GM10847 (cell line): ENCODE results near the gene LSAMP.

Source experiments
- POLR2A ChIP-seq: IDR thresholded peaks from 2 replicates; pipeline ENCODE4 v1.6.1; 2011; ENCODE audit not compliant: insufficient read length; ENCODE audit errors: extremely low read depth

The LSAMP gene

DNA sequence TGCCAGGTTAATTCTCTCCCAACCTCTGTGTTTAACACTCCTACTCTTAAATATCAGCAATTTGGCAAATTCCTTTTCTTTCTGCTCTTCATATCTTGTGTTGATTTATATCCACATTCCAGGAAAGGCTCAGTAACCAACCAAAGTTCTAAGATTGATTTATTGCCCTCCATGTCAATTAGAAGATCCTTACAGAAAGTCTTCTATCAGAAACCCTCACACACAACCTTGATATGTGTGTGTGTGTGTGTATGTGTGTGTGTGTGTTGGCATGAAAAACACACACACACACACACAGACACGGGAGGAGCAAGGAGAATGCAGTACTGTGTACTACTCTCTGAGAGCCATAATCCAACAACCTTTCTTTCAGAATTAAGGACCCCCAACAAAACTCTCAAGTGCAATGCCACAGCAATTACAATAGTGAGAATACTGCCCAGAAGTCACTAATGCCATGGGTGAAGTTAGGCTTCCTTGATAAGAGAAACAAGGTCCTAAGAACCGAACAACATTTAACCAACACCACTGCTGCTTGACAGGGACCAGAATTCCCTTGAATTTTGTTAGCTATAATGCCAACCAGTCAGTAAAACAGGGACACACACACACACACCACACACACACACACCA is 1.1 kb downstream of the LSAMP start:
- no peak for TF ChIP-seq POLR2A

DNA sequence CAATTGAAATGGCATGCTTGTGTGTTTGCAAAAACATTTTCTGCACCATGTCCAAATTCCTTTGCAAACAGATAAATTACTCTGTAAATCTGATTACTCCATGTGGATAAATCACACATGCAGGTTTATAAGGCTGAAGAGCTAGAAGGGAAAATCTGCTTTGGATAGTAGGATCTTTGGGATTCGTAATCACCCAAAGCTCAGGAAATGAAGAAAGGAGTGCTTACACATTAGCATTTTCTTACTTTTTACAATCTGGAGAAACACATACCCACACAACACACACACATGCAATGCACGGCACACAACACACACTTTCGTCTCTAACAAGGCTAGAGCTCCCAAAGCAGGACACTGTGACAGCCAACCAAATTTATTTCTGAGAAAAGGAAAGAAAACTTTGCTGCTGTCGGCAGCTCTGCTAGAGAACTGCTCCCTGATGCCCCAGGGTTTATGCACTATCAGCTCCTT is 2.1 kb downstream of the LSAMP start:
- no peak for TF ChIP-seq POLR2A

DNA sequence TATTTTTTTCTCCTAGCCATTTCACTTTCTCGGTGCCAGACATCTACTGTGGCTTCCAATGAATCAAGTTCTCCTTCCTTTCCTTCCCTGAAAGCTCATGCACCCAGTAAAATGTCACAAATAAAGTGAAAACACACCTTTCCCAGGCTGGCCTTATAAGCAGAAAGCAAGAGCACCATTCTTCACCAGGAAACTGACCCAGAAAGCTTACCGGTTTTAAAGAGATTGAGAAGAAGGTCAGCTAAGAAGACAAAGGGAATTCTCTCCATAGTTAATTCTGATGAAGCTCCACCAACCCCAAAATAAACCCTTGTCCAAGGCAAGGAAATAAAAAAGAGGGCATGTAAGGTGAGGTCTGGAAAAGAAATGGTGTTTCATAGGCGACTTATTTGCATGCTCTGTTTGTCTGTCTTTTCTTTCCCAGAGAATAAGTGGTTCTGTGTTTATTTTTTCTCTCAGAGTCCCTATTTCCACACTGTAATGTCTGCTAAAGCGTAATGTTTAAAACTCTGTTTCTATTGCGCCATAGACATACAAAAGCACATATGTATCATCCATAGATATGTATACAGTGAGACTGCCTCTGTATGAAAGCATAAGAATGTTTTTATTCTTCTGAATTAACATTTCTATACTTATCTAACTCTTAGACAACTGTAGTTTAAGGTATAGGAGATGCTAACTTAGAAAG is 2.8 kb downstream of the LSAMP start:
- no peak for TF ChIP-seq POLR2A

GRCh38 chr3:116441652-116442051 is 3.6 kb downstream of the LSAMP start:
- TF ChIP-seq POLR2A: no peak

DNA sequence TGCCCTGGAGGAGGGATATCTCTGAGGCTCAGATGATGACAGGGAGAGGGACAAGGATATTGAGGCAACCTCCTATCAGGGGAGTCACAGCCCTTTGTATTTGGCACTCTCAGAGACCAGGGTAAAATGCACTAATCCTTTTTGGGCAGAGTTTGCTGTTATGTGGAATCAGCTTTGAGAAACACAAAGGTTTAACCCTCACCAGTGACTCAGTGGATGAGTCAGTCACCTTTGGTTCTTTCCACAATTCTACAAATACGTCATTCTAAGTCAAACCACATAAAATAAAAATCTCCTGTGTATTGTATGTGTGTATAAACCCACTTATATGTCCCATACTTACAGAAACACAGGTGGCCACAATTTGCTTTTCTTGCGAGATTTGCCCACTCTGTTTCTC is 5.1 kb downstream of the LSAMP start:
- no peak for TF ChIP-seq POLR2A

DNA sequence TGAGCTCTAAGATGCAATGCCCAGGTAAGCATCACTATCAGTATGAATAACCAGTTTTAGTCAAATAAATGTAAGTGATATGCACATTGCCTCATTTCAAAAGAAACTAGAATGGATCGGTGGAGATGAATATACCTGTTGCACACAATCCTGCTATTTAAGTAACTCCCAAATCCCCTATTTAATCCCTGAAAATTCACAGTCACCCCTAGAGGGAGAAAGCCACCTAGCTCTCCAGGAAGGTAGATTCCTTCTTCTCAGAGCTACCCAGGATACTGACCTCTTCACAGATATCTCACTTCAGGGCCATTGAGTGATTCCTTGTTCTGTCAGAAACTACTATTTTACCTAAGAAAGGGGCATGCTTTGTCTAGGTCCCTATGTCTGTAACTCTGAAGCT is 11.7 kb downstream of the LSAMP start:
- TF ChIP-seq POLR2A: no peak

- TF ChIP-seq POLR2A: no peak
Observed at GRCh38 chr3:116432795-116433194, 12.5 kb downstream of the LSAMP start.

DNA sequence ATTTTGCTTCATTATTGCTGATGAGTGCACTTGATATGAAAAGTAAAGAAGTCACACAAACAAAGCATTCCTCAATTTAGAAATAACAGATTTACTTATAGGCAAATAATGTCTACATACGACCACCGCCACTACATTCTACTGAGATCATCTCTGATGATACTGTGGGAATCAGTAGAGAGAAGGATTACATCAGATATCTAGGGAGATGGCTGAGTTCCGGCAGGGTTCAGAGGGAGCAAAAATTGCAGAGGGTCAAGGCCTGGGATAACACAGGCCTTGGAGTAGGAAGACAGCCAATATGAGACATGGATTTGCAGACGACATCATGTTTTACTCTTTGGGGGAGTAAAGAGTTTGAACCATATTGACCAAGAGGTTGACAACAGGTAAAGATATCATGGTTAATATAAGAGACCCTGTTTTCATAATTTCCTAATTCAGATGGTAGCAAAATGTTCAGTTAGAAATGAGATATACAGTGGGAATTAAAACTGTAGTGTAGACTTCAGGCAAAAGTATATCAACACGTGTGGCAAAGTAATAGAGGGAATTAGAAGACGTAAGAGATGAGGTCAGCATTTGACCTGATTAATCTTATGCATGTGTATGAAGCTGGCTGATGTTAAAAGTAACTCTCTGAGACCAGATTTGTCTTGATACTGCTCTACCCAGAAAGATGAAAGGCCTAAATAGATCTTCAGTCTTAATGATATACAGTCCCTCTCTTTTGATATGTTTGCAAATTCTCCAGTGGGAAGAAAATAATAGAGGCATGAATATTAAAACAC is 15.6 kb downstream of the LSAMP start:
- no peak for TF ChIP-seq POLR2A

- no peak for TF ChIP-seq POLR2A
Observed at GRCh38 chr3:116426036-116426435, 19.3 kb downstream of the LSAMP start.

DNA sequence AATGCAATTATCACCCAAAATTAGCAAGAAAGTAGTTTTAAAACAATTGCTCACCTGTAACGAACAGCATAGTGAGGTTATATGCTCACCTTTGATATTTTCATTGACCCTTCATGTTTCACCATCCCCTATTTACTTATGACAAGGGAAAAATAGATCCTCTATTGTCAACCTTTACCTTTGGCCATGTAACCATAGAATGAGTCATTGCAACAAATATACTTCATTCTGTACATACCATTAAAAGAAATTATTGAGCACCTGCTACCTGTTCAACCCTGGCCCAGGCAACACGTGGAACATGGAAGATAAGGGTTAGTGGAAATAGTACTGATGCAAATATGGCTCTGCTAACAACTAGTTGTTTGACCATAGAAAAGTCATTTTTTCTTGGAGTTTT is 20.2 kb downstream of the LSAMP start:
- no peak for TF ChIP-seq POLR2A

DNA sequence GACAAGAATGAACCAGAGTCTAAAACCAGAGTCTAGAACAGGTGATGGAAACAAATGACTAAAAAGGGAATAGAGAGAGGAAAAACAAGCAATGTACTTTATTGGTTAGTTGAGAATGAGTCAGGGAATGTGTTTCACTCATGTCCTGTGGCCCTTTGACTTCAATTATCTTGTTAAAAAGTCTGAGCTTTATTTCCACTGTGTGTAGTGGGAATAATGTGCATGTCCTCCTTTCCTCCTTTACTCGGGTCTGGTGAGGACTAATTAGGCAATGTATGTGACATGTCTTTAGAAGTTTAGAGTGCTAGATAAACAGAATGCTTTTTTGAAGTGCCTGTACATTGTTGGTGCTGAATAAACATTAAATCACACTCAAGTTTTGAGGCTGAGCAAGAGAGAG is 21.3 kb downstream of the LSAMP start:
- no peak for TF ChIP-seq POLR2A

- TF ChIP-seq POLR2A: no peak
Observed at GRCh38 chr3:116423374-116423773, 21.9 kb downstream of the LSAMP start.

- no peak for TF ChIP-seq POLR2A
Observed at GRCh38 chr3:116417151-116417550, 28.1 kb downstream of the LSAMP start.

DNA sequence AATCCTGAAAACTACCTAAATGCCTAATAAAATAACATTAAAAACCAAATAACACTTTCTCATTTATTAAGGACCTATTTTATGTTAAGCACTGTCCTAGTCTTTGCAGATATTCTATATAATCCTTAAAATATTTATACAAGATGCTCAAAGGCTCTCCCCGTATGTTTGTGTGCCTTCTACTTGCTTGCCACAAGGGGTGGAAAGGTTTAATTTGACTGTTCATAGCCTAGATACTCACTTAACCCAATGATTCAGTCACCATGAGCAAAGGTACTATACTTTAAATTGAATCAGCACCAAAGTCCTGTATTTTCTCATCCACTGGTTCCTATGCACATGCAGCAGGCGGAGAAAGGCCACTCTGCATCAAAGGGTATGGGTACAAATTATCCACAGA is 32.0 kb downstream of the LSAMP start:
- TF ChIP-seq POLR2A: no peak

- TF ChIP-seq POLR2A: no peak
Observed at GRCh38 chr3:116408473-116408872, 36.8 kb downstream of the LSAMP start.

DNA sequence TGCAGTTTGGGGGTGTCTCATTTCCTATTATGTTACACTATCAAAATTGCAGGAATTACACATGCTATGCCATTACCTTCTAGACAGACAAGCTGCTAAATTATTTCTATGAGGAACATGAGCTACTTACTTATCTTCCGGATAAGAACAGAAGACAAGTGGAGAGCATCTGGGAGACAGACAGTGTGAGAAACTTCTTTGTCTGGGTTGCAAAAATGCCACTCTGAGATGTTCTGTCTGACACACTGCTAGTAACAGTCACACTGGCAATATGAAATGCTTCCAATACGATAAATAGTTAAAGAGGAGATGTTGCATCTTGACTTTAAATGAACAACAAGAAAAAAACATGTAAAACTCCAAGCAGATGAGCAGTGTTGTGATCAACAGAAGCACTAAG is 40.1 kb downstream of the LSAMP start:
- TF ChIP-seq POLR2A: no peak

DNA sequence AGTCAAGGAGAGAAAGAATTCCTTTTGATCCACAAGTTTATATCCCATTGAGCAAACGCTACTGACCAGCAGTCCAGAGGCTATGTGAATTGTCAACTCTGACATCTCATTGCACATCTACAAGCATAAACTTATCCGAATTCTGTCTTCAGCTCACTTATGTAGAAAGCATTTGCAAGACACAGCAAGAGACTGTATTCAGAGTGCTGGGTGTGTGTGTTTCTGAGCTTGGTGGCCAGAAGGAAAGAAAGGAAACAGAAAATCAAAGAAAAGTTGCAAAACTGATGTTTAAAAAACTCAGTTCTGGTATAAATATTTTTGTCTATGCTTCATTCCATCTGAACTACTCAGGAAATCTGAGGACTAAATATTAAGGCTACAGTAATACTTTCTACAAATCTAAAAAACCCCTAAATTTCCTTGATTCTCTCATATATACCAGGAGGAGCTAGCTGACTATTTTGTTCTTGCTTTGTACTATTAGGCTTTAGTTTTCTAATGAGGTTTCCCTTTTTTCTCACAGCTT is 45.5 kb downstream of the LSAMP start:
- TF ChIP-seq POLR2A: no peak

DNA sequence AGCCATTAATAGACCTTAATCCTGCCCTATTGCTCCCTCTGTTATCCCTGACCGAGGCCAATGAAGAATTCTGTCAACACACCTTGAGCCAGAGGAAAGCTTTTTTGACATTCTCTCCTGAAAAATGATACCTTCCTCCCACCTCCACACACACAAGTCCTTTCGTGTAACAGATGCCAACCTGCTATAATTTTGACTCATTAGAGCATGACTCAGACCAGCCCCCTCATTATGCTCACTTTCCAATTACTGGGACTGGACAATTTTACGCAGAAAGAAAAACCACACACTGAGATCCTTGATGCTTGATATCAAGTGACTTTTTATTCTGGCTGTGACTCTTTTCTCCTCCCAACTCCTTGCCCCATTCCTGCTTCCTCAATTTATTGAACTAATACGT is 50.9 kb downstream of the LSAMP start:
- no peak for TF ChIP-seq POLR2A
